Gastroesophageal sphincter (tissue), 4 donors: ENCODE results near the gene PIAS1. TPM values are rescaled to one million over a fixed set of nuclear protein-coding genes. Genes with fewer than 3 reads are reported as not detected.
A peak's percentile ranks its signal among the peaks of the same experiment; 100 is the strongest.

ENCODE experiments used
- ATAC-seq: fragments of 150-250 bp; one replicate; pipeline ENCODE4 v1.9.1; 2016; ENCODE audit warnings: mild to moderate bottlenecking, moderate library complexity
- H3K27ac ChIP-seq, 4 donors: fragments of 200-600 bp; sonication (generic) in 3 of 4; 1 replicate in 3 of 4; 2 replicates in 1 of 4; pipeline ENCODE4 v1.5.1; 2016 to 2019
- H3K27me3 ChIP-seq: fragments of 200-600 bp; sonication (generic); one replicate; pipeline ENCODE4 v1.5.1; 2019
- H3K36me3 ChIP-seq, 2 donors: fragments of 200-600 bp; sonication (generic); one replicate each; pipeline ENCODE4 v1.5.1; 2019; ENCODE audit warnings: control low read depth in 1 of 2
- H3K4me1 ChIP-seq, 3 donors: fragments of 200-600 bp; sonication (generic); 1 replicate in 2 of 3; 2 replicates in 1 of 3; pipeline ENCODE4 v1.5.1; 2016 to 2019; ENCODE audit warnings: control low read depth in 2 of 3
- H3K4me3 ChIP-seq, 2 donors: fragments of 200-600 bp; sonication (generic); one replicate each; pipeline ENCODE4 v1.5.1; 2019; ENCODE audit warnings: mild to moderate bottlenecking in 1 of 2, moderate library complexity in 1 of 2
- H3K9me3 ChIP-seq, 3 donors: fragments of 200-600 bp; sonication (generic); one replicate each; pipeline ENCODE4 v1.5.1; 2017 to 2019; ENCODE audit warnings: control low read depth in 2 of 3
- EP300 ChIP-seq: sonication (generic); formaldehyde crosslinking; IDR thresholded peaks from one replicate; pipeline ENCODE4 v1.6.1; 2017; ENCODE audit warnings: antibody characterized with exemption, mild to moderate bottlenecking
- POLR2A ChIP-seq, 2 donors: fragments of 450-650 bp; IDR thresholded peaks; one replicate each; pipeline ENCODE4 v1.6.1; 2017; ENCODE audit warnings: antibody characterized with exemption in 2 of 2, mild to moderate bottlenecking in 2 of 2, moderate library complexity in 1 of 2
- POLR2AphosphoS5 ChIP-seq: sonication (generic); formaldehyde crosslinking; IDR thresholded peaks from one replicate; pipeline ENCODE4 v1.6.1; 2017; ENCODE audit warnings: antibody characterized with exemption
- WGBS, 2 donors: methylation state at CpG; one replicate each; pipeline ENCODE4 v1.1.5; 2018; ENCODE audit warnings: low coverage in 1 of 2; 5-methylcytosine and 5-hydroxymethylcytosine counted together
- total RNA-seq, 4 donors: library from RNA; depleted of rRNA; stranded (reverse); fragments of >200 nt; gene quantifications; one replicate each; pipeline ENCODE4 v1.1.0, GENCODE V29; 2016
- TF ChIP-seq, protein P1 (sequence below), 4 experiments: fragments of 200-600 bp in 2 of 4; fragments of 450-650 bp in 2 of 4; sonication (generic) in 1 of 4; IDR thresholded peaks; one replicate each; pipeline ENCODE4 v1.5.1; 2017 to 2019; ENCODE audit warnings: antibody characterized with exemption in 4 of 4, mild to moderate bottlenecking in 2 of 4, moderate library complexity in 2 of 4

Gene PIAS1
- total RNA-seq, 4 donors from 2014 or later, result 26.6 to 101 (median 48.9) TPM

GRCh38 chr15:68173119-68173518 lies 119.0 kb downstream of the PIAS1 start:
- H3K4me1 ChIP-seq, result peaks cover 0 to 16% (median 7%) of the 10 kb centered on the region in 3 donors
- H3K27me3 ChIP-seq, result no peaks in the 10 kb centered on the region
- no peak overlapping the region for H3K4me3 ChIP-seq
- TF ChIP-seq, protein P1, sequence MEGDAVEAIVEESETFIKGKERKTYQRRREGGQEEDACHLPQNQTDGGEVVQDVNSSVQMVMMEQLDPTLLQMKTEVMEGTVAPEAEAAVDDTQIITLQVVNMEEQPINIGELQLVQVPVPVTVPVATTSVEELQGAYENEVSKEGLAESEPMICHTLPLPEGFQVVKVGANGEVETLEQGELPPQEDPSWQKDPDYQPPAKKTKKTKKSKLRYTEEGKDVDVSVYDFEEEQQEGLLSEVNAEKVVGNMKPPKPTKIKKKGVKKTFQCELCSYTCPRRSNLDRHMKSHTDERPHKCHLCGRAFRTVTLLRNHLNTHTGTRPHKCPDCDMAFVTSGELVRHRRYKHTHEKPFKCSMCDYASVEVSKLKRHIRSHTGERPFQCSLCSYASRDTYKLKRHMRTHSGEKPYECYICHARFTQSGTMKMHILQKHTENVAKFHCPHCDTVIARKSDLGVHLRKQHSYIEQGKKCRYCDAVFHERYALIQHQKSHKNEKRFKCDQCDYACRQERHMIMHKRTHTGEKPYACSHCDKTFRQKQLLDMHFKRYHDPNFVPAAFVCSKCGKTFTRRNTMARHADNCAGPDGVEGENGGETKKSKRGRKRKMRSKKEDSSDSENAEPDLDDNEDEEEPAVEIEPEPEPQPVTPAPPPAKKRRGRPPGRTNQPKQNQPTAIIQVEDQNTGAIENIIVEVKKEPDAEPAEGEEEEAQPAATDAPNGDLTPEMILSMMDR (IDR thresholded peaks at IDR 0.05), result no peak
- no peak for TF ChIP-seq POLR2A (IDR thresholded peaks at IDR 0.05)
- no peak for TF ChIP-seq EP300
- TF ChIP-seq POLR2AphosphoS5, result no peak
- 96 to 100% methylated on average over 2 to 4 of the region's 4 CpGs for WGBS, 2 donors
- H3K9me3 ChIP-seq, result no peaks in the 10 kb centered on the region
- H3K36me3 ChIP-seq, result peaks cover 0 to 72% of the 10 kb centered on the region in 2 donors
- no peak overlapping the region for H3K27ac ChIP-seq
- ATAC-seq, result no peak

DNA sequence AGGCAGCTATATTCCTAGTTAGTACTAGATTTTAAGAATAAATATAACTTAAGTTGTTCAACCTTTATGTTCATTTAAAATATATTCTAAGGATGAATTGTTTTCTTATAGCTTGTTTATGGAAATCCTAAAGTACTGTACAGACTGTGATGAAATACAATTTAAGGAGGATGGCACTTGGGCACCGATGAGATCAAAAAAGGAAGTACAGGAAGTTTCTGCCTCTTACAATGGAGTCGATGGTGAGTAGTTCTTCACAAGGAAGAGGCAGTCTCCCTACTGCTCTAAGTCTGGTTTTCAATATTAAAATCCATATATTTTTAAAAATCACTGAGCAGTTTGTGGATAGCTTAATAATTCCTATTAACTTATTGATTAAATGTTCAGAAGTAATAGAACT lies 121.4 kb downstream of the PIAS1 start:
- Histone ChIP-seq H3K36me3 (peaks cover 0 to 64% of the 10 kb centered on the region in 2 donors), H3K4me3 (no peak overlapping the region), H3K27me3 (no peaks in the 10 kb centered on the region), H3K4me1 (peaks cover 0 to 27% (median 8%) of the 10 kb centered on the region in 3 donors), H3K27ac (no peak overlapping the region), H3K9me3 (no peaks in the 10 kb centered on the region)
- ATAC-seq, result no peak
- 59 to 60% methylated on average over 2 of the region's 2 CpGs for WGBS, 2 donors
- TF ChIP-seq POLR2A (IDR thresholded peaks at IDR 0.05), result no peak
- TF ChIP-seq POLR2AphosphoS5, result no peak

DNA sequence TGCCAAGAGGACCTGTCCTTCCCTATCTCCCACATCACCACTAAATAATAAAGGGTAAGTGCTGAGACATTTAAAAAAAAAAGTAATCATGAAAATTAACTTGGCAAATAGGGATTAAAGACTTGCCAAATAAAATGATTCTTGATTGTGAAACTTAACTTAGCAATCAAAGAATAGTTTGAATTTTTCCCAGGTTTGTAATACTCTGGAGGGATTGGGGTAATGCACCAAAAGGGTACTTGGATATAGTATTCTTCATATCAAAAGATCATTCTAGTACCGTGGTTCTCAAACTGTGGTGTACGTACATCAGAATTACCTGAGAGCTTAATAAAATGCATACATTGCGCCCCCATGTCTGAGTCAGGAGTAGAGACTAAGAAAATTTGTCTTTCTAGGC lies 122.5 kb downstream of the PIAS1 start:
- H3K36me3 ChIP-seq, result peaks cover 0 to 70% of the 10 kb centered on the region in 2 donors

DNA sequence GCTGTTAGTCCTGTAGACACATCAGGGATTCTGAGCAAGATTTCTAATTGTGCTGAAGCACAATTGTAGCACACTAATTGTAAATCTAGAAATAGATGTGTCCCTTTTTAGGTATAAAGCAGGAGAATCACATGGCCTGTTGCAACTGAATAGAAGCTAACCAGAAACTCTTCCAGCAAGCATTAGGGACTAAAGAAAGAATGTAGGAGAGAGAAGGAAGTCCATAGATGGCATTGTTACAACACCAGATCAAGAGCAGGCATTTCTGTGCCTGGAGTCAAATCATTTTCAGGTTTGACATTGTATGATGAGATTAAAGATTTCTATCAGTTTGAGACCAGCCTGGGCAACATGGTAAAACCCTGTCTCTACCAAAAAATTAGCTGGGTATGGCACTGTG lies 123.6 kb downstream of the PIAS1 start:
- no peak overlapping the region for H3K4me3 ChIP-seq
- H3K27ac ChIP-seq, result peak overlapping the region; percentile 53 to 78 (median 70)
- no peaks in the 10 kb centered on the region for H3K9me3 ChIP-seq
- H3K27me3 ChIP-seq, result no peaks in the 10 kb centered on the region
- peaks cover 0 to 27% (median 8%) of the 10 kb centered on the region in 3 donors for H3K4me1 ChIP-seq
- peak; percentile 73 for ATAC-seq
- no peak for TF ChIP-seq EP300
- peak; percentile 31 for TF ChIP-seq POLR2AphosphoS5
- peaks cover 0 to 79% of the 10 kb centered on the region in 2 donors for H3K36me3 ChIP-seq

More for the DNA sequence above, 122.5 kb downstream of the PIAS1 start:
- no peak for TF ChIP-seq EP300
- TF ChIP-seq POLR2AphosphoS5, result peak; percentile 29
- 96 to 100% methylated on average over 3 of the region's 3 CpGs for WGBS, 2 donors
- Histone ChIP-seq H3K9me3 (no peaks in the 10 kb centered on the region), H3K27ac (peak overlapping the region in 3 of 4 donors; percentile 49 to 76 (median 63)), H3K4me3 (no peak overlapping the region), H3K4me1 (peaks cover 0 to 27% (median 8%) of the 10 kb centered on the region in 3 donors), H3K27me3 (no peaks in the 10 kb centered on the region)
- ATAC-seq, result peak; percentile 42

GRCh38 chr15:68183616-68184315 lies 129.7 kb downstream of the PIAS1 start:
- 84 to 96% methylated on average over 4 to 5 of the region's 5 CpGs for WGBS, 2 donors
- H3K36me3 ChIP-seq, result peaks cover 0 to 57% of the 10 kb centered on the region in 2 donors
- no peak overlapping the region for H3K4me3 ChIP-seq
- no peaks in the 10 kb centered on the region for H3K9me3 ChIP-seq
- peak overlapping the region in 3 of 4 donors; percentile 6 to 86 (median 82) for H3K27ac ChIP-seq
- H3K4me1 ChIP-seq, result peaks cover 6 to 45% (median 16%) of the 10 kb centered on the region in 3 donors
- ATAC-seq, result no peak
- no peaks in the 10 kb centered on the region for H3K27me3 ChIP-seq
- TF ChIP-seq POLR2A (IDR thresholded peaks at IDR 0.05) (no peak), EP300 (no peak), POLR2AphosphoS5 (no peak)
- TF ChIP-seq, protein P1 (IDR thresholded peaks at IDR 0.05), result no peak

DNA sequence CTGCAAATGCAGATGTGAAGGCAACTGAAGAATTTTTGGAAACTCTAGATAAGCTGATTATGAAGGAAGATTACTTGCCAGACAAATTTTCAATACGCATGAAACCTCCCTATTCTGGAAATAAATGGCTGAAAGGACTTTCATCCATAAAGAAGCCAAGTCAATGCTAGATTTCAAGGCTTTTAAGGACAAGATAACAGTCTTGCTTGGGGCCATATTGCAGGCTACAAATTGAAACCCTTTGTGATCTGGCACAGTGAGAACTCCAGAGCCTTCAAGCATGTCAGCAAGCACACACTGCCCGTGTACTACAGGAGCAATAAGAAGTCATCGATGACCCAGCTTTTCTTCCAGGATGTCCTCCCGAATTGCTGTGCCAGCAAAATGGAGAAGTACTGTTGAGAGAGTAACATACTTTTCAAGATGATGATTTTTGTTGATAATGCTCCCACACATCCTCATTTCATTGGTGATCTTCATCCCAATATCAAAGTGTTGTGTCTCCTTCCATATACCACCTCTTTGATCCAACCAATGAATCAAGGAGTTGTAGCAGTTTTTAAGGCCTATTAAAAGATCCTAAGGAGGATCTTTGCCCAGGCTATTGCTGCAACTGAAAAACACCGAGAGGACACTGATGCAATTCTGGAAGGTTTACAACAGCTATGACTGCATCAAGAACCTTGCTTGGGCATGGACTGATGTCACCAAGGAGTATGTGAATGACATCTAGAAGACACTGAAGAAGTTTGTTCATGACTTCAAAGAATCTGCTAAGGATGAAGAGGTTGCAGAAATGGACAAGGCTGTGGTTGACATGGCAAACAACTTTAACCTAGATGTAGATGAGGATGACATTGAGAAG lies 130.7 kb downstream of the PIAS1 start:
- Histone ChIP-seq H3K4me1 (peaks cover 6 to 51% (median 21%) of the 10 kb centered on the region in 3 donors), H3K27me3 (no peaks in the 10 kb centered on the region), H3K36me3 (peaks cover 0 to 56% of the 10 kb centered on the region in 2 donors)

More for the DNA sequence above, 130.7 kb downstream of the PIAS1 start:
- Histone ChIP-seq H3K27ac (peak overlapping the region in 3 of 4 donors; percentile 53 to 86 (median 82)), H3K4me3 (no peak overlapping the region), H3K9me3 (no peaks in the 10 kb centered on the region)
- TF ChIP-seq, protein P1 (IDR thresholded peaks at IDR 0.05), result no peak
- TF ChIP-seq POLR2A (IDR thresholded peaks at IDR 0.05) (no peak), POLR2AphosphoS5 (no peak), EP300 (no peak)
- 85 to 89% methylated on average over 4 to 5 of the region's 5 CpGs for WGBS, 2 donors
- ATAC-seq, result no peak
